Measurements from ENCODE around the gene COG5. TPM values are rescaled to one million over a fixed set of nuclear protein-coding genes. Genes with fewer than 3 reads are reported as not detected.

The COG5 gene
- total RNA-seq, 3 donors from 2014 or later, result 35.2 to 61.2 (median 38.0) TPM

DNA sequence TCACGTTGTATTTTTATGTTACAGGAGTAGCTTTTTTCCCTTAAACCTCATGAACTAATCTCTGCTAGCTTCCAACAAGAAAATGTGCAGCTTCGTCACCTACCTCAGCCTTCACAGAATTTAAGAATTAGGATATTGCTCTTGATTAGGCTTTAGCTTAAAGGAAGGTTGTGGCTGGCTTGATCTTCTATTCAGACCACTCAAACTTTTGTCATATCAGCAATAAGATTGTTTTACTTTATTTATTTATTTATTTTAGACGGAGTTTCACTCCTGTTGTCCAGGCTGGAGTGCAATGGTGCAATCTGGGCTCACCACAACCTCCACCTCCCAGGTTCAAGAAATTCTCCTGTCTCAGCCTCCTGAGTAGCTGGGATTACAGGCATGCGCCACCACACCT is 219.4 kb downstream of the COG5 start:
- H3K4me1 ChIP-seq, result no peaks in the 10 kb centered on the region
- DNase-seq (ENCODE audit: low spot score in 2 of 2), result no peak
- H3K36me3 ChIP-seq, result no peaks in the 10 kb centered on the region
- no peak for TF ChIP-seq POLR2A (IDR thresholded peaks at IDR 0.05)
- TF ChIP-seq, protein P1, sequence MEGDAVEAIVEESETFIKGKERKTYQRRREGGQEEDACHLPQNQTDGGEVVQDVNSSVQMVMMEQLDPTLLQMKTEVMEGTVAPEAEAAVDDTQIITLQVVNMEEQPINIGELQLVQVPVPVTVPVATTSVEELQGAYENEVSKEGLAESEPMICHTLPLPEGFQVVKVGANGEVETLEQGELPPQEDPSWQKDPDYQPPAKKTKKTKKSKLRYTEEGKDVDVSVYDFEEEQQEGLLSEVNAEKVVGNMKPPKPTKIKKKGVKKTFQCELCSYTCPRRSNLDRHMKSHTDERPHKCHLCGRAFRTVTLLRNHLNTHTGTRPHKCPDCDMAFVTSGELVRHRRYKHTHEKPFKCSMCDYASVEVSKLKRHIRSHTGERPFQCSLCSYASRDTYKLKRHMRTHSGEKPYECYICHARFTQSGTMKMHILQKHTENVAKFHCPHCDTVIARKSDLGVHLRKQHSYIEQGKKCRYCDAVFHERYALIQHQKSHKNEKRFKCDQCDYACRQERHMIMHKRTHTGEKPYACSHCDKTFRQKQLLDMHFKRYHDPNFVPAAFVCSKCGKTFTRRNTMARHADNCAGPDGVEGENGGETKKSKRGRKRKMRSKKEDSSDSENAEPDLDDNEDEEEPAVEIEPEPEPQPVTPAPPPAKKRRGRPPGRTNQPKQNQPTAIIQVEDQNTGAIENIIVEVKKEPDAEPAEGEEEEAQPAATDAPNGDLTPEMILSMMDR (IDR thresholded peaks at IDR 0.05), result no peak
- no peak for TF ChIP-seq POLR2AphosphoS5 (IDR thresholded peaks at IDR 0.05)
- no peak overlapping the region for H3K4me3 ChIP-seq
- H3K27me3 ChIP-seq, result no peaks in the 10 kb centered on the region
- intact Hi-C loops (cut with DNase I; ENCODE audit: low total_unique reads), result no loop called here
- peaks cover 0 to 10% of the 10 kb centered on the region in 2 donors for H3K9me3 ChIP-seq
- H3K27ac ChIP-seq, result no peak overlapping the region

DNA sequence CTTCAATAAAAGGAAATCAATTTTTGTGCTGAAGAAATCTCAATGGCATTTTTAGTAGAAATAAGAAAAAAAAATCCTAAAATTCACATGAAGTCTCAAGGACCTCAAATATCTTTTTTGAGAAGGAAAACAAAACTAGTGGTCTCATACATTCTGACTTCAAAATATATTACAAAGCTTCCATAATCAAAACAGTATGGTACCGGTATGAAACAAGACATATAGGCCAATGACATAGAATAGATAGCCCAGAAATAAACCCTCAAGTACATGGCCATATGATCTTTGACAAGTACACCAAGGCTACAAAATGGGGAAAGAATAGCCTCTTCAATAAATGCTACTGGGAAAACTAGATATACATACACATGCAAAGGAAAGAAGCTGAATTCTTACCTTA is 225.6 kb downstream of the COG5 start:
- Histone ChIP-seq H3K4me3 (no peak overlapping the region), H3K36me3 (no peaks in the 10 kb centered on the region), H3K4me1 (no peaks in the 10 kb centered on the region), H3K27ac (no peak overlapping the region), H3K9me3 (peaks cover 0 to 20% of the 10 kb centered on the region in 2 donors), H3K27me3 (no peaks in the 10 kb centered on the region)
- DNase-seq (ENCODE audit: low spot score in 2 of 2), result no peak
- TF ChIP-seq POLR2AphosphoS5 (IDR thresholded peaks at IDR 0.05) (no peak), POLR2A (IDR thresholded peaks at IDR 0.05) (no peak)
- TF ChIP-seq, protein P1 (IDR thresholded peaks at IDR 0.05), result no peak
- intact Hi-C loops (cut with DNase I; ENCODE audit: low total_unique reads), result no loop called here

DNA sequence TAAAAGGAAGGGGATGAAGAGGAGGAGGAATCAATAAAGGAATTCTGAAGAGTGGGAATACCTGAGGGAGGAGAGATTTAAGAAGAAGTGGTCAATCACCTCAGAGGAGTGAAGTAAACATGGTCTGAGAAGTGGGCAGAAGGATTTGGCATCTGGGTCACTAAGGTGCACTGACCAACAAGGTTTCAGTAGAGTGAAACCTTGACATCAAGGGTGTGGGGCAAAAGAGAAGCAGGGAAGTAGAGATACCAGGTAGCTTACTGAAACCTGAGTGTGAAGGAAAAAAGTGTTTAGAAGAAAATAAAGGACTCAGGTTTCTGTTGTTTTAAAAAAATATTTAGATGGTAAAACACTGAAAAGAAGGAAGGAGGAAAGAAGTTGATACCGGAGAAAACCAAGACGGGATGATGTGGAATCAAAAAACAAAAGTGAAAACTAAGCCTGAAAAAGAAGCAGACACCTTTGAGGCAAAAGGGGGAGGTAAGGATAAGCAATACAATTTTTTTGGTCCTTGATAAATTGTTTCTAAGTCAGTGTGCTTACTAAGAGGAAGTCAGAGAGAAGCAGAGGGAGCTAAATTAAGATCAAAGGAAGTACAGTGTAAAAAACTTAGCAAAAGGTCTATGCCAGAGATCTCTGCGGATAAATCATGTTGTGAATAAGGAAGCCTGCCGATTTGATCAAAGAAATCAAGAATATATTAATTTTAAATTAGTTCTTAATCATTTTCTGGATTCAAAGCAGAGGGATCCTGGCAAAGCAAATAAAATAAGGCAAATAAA is 231.0 kb downstream of the COG5 start:
- Histone ChIP-seq H3K27ac (no peak overlapping the region), H3K27me3 (no peaks in the 10 kb centered on the region), H3K4me3 (no peak overlapping the region), H3K36me3 (no peaks in the 10 kb centered on the region), H3K9me3 (peaks cover 0 to 4% of the 10 kb centered on the region in 2 donors), H3K4me1 (no peaks in the 10 kb centered on the region)
- TF ChIP-seq POLR2AphosphoS5 (IDR thresholded peaks at IDR 0.05) (no peak), POLR2A (IDR thresholded peaks at IDR 0.05) (no peak)
- TF ChIP-seq, protein P1 (IDR thresholded peaks at IDR 0.05), result no peak
- intact Hi-C loops (cut with DNase I; ENCODE audit: low total_unique reads), result no loop called here
- no peak for DNase-seq (ENCODE audit: low spot score in 2 of 2)

DNA sequence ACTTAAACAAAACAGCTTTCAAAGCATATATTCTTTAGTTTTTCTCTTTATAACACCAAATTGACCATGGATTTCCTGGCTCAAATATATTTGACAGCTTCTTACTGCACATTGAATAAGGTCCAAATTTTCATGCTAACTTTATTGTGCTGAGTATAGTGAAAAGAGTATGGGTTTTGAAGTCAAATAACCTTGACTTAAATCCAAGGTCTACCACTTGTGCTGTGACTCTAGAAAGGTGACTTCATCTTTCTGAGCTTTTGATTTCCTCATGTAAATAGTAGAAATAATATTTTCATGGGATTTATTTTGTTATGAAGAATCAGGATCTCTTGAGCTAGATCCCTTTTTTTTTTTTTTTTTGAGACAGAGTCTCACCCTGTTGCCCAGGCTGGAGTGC is 233.2 kb downstream of the COG5 start:
- no peaks in the 10 kb centered on the region for H3K27me3 ChIP-seq
- no peak overlapping the region for H3K27ac ChIP-seq
- intact Hi-C loops (cut with DNase I; ENCODE audit: low total_unique reads), result no loop called here
- no peak overlapping the region for H3K4me3 ChIP-seq
- DNase-seq (ENCODE audit: low spot score in 2 of 2), result no peak
- no peaks in the 10 kb centered on the region for H3K4me1 ChIP-seq
- H3K36me3 ChIP-seq, result no peaks in the 10 kb centered on the region
- TF ChIP-seq, protein P1 (IDR thresholded peaks at IDR 0.05), result no peak
- TF ChIP-seq POLR2A (IDR thresholded peaks at IDR 0.05), result no peak
- no peak for TF ChIP-seq POLR2AphosphoS5 (IDR thresholded peaks at IDR 0.05)
- no peaks in the 10 kb centered on the region for H3K9me3 ChIP-seq

DNA sequence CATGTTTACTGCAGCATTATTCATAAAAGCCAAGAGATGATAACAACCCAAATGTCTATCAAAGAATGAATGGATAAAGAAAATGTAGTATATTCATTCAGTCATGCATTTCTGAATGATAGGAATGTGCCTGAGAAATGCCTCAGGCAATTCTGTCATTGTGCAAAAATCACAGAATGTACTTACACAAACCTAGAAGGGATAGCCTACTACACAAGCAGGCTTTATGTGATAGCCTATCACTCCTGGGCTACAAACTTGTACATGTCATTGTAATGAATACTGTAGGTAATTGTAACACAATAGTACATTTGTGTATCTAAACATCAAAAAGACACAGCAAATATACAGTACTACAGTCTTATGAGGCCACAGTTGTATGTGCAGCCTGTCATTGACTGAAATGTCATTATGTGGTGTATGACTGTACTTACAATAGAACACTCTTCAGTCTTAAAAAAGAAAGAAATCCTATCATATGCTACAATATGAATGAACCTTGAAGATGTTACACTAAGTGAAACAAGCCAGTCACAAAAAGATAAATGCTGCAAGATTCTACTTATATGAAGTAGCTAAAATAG is 235.6 kb downstream of the COG5 start:
- Histone ChIP-seq H3K9me3 (no peaks in the 10 kb centered on the region), H3K4me3 (no peak overlapping the region), H3K4me1 (no peaks in the 10 kb centered on the region), H3K27ac (no peak overlapping the region), H3K36me3 (no peaks in the 10 kb centered on the region), H3K27me3 (no peaks in the 10 kb centered on the region)
- TF ChIP-seq POLR2AphosphoS5 (IDR thresholded peaks at IDR 0.05), result no peak
- no peak for TF ChIP-seq POLR2A (IDR thresholded peaks at IDR 0.05)
- TF ChIP-seq, protein P1 (IDR thresholded peaks at IDR 0.05), result no peak
- intact Hi-C loops (cut with DNase I; ENCODE audit: low total_unique reads), result no loop called here
- DNase-seq (ENCODE audit: low spot score in 2 of 2), result no peak

All from breast epithelium (tissue), 4 donors.